HG03575 (cell line): ENCODE data around the gene UBE2E2.

ENCODE experiments used
- ATAC-seq: cut with Tn5 transposase; IDR thresholded peaks from one replicate; pipeline ENCODE4 v1.9.1; 2021; ENCODE audit not compliant: unreplicated experiment, insufficient number of reproducible peaks, low FRiP score; ENCODE audit errors: extremely low read depth

UBE2E2 gene

DNA sequence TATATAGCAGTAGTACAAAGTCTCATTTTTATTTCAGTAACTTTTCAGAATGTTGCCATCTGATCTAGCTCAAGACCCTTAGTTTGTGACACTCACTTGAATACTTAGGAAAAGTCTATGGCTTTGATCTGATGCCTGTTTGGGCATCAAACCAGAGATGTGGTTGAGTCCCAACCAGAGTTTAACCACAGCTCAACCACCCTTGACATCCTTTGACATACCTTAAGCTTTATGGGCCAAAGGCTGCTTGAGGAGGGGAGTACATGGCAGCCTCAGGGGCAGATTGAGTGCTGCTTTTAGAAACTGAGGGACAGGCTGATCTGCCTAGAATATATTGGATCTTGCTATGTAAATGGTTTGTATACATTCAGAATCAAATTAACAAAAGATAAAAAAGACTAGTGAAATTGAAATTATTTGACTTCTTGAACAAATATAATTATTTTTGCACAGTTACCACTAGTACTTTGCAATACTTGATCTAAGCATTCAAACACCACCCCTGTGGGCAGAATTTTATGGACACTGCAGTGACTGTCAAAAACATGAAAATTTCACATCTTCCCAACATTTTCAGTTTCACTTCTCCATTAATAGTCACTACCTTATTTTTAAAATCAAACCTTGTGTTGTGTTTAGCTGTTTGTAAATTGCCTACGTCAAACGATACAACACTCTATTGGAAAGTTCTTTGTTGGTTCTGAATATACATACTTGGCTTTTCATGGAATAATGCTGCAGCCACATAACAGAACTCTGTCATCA is 199.8 kb downstream of the UBE2E2 start:
- no peak for ATAC-seq

- ATAC-seq: no peak
Observed at GRCh38 chr3:23404246-23404645, 201.1 kb downstream of the UBE2E2 start.

GRCh38 chr3:23405081-23405480 is 202.0 kb downstream of the UBE2E2 start:
- ATAC-seq: peak; percentile 40

- ATAC-seq: no peak
Observed at GRCh38 chr3:23406601-23407000, 203.5 kb downstream of the UBE2E2 start.

- ATAC-seq: no peak
Observed at GRCh38 chr3:23418026-23418425, 214.9 kb downstream of the UBE2E2 start.

DNA sequence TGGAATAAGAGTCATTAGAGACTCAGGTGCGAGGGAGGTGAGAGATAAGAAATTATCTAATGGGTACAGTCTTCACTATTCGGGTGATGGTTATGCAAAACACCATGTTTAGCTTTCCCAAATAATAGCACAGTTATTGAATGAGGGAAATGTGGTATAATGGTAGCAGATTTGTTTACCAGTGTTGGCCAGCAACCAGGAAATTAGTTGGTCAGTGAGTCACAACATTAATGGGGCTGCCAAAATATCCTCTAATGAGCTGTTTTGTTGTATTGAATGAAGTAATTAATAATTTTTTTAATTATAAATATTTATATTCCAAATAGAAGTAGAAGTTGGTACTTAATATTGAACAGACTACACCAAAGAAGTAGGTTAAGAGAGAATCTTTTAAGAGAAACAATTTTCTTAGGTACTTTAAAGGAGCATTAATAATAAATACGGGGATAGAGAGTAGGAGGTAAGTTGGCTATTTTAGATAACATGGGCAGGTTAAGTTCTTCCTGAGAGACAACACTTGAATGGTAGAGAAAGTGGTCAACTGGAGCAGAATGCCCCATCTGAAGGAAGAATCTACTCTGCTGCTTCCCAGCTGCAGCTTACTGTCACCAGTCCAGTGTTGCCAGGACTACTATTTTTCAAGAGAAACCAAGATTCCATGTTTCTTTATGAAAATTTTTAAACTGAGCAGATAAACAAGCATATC is 218.8 kb downstream of the UBE2E2 start:
- ATAC-seq: peak; percentile 13

- peak; percentile 58 for ATAC-seq
Observed at GRCh38 chr3:23422517-23422851, 219.4 kb downstream of the UBE2E2 start.

GRCh38 chr3:23425410-23425809 is 222.3 kb downstream of the UBE2E2 start:
- no peak for ATAC-seq

GRCh38 chr3:23430781-23431398 is 227.8 kb downstream of the UBE2E2 start:
- no peak for ATAC-seq

DNA sequence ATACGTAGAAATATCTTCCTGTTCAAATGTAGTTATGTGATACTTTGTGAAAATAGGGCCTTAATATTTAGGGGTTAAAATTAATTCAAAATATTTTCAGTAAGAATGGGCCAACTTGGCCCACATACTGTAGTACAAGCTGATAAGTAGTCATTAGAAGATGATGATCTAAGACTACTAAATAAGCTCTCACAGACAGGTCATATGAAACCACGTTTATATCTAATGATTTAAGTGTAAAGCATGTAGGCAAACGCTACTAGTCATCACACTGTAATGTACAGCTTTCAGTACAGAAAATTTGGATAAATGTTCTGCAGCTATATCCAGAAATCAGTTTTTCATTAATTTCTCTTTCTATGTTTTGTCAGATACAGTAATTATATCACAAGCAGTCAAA is 228.6 kb downstream of the UBE2E2 start:
- no peak for ATAC-seq

DNA sequence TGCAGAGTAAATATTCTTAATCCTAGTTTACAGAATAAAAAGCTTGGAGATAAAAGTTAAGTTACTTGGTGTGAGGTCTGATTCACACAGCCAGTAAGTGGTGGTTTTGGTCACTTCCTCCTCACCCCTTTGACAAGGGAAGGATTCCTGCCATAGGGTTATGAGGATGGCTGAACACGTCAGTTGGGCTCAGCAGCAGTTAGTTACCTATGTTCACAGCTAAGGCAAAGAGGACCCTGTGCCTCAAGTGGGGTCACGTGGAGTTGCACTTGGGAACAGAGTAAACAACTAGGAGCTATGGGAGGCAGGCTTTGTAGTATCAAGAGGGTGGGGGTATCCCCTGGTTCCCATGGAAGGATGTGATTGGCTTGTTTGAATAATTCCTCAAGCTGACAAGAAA is 232.2 kb downstream of the UBE2E2 start:
- no peak for ATAC-seq

- ATAC-seq: no peak
Observed at GRCh38 chr3:23435904-23436303, 232.8 kb downstream of the UBE2E2 start.

- ATAC-seq: no peak
Observed at GRCh38 chr3:23437484-23438145, 234.5 kb downstream of the UBE2E2 start.

DNA sequence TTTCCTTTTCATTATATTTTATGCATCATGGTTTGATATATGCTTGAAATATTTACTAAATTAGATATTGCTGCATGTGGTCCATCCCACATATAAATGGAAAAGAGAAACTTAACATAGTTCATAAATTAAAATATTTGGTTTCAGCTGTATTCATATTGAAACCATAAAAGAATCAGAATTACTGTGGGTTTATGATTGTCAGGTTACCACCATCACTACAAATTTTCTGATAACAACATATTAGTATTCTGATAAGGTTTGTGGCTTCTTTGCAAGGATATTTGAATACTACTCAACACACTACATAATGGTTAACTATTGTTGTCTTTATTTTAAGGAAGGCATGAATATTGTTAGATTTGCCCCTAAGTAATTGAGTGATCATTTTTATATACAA is 235.5 kb downstream of the UBE2E2 start:
- ATAC-seq: no peak

GRCh38 chr3:23439080-23439479 is 236.0 kb downstream of the UBE2E2 start:
- no peak for ATAC-seq

DNA sequence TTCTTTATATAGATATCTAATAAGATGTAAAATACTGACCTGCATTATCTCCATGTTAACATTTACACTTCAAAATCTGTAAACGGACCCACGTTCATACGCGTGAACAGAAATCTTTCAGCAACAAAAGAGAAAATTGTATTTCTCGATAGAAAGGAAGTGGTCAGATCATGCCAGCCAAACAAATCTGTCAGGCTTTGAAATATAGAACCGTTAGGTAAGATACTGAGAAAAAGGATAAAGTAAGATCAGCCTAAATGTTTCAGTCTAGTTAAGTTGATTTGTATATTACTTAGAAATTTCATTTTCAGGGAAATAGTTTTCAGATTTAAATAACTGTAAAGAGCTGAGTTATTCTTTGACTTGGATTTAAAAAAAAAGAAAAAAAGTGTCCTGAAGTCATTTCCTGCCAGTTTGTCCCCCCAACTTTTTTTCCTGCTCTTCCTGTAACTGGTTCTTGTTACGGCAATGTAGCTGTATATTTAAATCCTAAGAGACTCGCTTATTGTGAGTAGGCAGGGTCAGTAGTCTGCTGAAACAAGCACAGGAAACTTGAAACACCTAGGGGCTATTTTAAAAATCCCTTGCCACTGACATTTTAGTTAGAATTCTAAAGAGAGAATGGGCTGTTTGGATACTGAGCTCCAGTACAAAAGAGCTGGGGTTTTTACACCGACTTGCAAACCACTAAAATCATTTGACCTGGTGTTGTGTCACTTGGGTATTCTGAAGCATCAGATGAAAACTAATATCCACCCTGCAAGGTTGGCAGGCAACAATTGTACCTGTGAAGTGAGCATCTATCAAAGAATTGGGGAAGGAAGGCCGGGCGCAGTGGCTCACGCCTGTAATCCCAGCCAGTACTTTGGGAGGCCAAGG is 237.5 kb downstream of the UBE2E2 start:
- ATAC-seq: no peak

DNA sequence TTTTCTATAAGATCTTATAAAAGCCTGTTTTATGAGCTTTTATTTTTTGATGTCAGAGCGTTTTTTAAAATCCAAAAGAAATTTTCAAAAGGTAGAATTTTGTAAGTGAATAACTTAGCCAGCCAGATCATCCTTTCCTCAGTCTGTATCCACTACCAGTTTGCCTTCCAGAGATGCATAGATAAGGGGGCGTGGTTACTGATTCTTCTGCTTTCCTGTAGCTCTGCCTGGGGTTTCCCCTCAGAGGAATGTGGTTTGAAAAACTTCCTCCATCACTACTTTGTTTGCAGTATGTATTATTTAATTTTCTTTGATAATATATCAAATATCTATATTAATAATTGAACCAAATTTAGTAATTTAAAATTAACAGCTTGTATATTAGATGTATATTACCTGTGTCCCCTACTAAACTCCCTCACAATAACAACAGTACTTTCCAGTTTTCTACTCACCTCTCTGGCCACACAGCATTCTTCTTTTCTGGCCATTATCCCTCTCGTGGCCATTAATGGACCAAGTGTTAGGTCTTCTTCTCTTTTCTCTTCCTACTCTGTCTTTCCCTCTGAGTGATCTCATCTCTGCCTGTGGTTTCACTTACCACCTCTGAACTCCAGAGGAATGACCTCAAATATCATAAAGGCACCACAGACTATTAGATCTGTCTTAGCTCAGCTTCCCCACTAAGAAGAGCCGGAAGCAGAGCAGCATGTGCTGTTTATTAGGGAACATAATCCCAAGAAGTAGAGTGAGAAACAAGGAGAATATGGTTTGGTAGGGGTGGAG is 239.7 kb downstream of the UBE2E2 start:
- ATAC-seq: peak; percentile 31

DNA sequence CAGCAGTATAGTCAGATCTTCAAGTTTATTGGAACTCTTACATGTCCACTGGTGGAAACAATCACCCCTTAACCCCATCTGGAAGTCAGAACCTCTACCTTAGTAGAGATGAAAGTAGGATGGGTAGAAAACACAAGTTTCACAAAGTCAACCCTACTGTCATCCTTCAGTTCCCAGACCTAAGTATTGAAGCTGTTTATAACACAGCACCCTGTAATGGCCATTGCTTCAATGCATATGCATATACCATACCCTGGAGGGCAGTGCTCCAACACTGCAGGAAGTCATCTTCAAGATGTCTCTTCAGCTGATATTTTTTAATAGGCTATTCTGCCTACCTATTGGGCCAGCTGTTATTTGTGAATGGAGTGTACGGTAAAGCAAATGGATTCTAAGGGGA is 241.3 kb downstream of the UBE2E2 start:
- no peak for ATAC-seq
